A549 treated with GW870086 at 1 μM for 4 hours (cell line): ENCODE data around the gene KCNC4. TPM values are rescaled to one million over a fixed set of nuclear protein-coding genes. Genes with fewer than 3 reads are reported as not detected.

Experiments used
- total RNA-seq: library from RNA; stranded (reverse); fragments of 200-300 nt; extraction: Qiagen RNA extraction; gene quantifications from 5 replicates; pipeline ENCODE4 v1.2.3, GENCODE V29; 2022; ENCODE audit warnings: low read depth

The KCNC4 gene
- total RNA-seq: 2.1 to 4.7 TPM (median 4.3 TPM) in 5 replicates

GRCh38 chr1:110209715-110210603 lies at the start of gene KCNC4:
TSS of gene KCNC4 (plus strand) at chr1:110210314. CDS start at chr1:110211500, 1,186 bp downstream.

Other genes starting within 250 kb of the KCNC4 start
- gene AHCYL1, start 225.5 kb upstream of the KCNC4 start, total RNA-seq: 40.9 to 55.3 TPM (median 51.2 TPM) in 5 replicates
- gene STRIP1, start 175.7 kb upstream of the KCNC4 start, total RNA-seq: 10.8 to 14.4 TPM (median 12.4 TPM) in 5 replicates
- gene ALX3, start 139.6 kb upstream of the KCNC4 start, total RNA-seq: not detected in 5 replicates
- gene UBL4B, start 97.9 kb upstream of the KCNC4 start, total RNA-seq: not detected in 5 replicates
- 4.1 to 5.5 TPM (median 5.0 TPM) in 5 replicates for gene SLC6A17, start 59.8 kb upstream of the KCNC4 start, total RNA-seq
- gene RBM15, start 129.1 kb downstream of the KCNC4 start, total RNA-seq: 7.4 to 10.0 TPM (median 7.9 TPM) in 5 replicates
- gene SLC16A4, start 180.7 kb downstream of the KCNC4 start, total RNA-seq: 26.3 to 41.1 TPM (median 37.0 TPM) in 5 replicates
- 183 to 204 TPM (median 189 TPM) in 5 replicates for gene LAMTOR5, start 197.4 kb downstream of the KCNC4 start, total RNA-seq
- gene PROK1, start 240.8 kb downstream of the KCNC4 start, total RNA-seq: not detected in 5 replicates